IPS-15b (cell line): ENCODE results near the gene ZAP70.

Experiments
- H3K27me3 ChIP-seq: one replicate; pipeline ENCODE4 v1.6.1; 2013; ENCODE audit warnings: low read length; ENCODE audit not compliant: control insufficient read depth, insufficient read depth
- H3K36me3 ChIP-seq: one replicate; pipeline ENCODE4 v1.6.1; 2013; ENCODE audit warnings: low read length; ENCODE audit not compliant: control insufficient read depth, insufficient read depth
- H3K4me1 ChIP-seq: one replicate; pipeline ENCODE4 v1.6.1; 2013; ENCODE audit warnings: mild to moderate bottlenecking, low read length; ENCODE audit not compliant: control insufficient read depth, insufficient read depth
- H3K4me3 ChIP-seq: one replicate; pipeline ENCODE4 v1.5.1; 2013; ENCODE audit warnings: low read depth, low read length
- H3K9ac ChIP-seq: one replicate; pipeline ENCODE4 v1.6.1; 2013; ENCODE audit warnings: low read depth, mild to moderate bottlenecking, low read length
- H3K9me3 ChIP-seq: one replicate; pipeline ENCODE4 v1.6.1; 2013; ENCODE audit warnings: mild to moderate bottlenecking, low read length; ENCODE audit not compliant: control insufficient read depth, insufficient read depth

ZAP70 gene

GRCh38 chr2:97732436-97733340 lies 19.3 kb downstream of the ZAP70 start:
- H3K36me3 ChIP-seq = no peaks in the 10 kb centered on the region
- no peaks in the 10 kb centered on the region for H3K9me3 ChIP-seq
- H3K4me1 ChIP-seq = no peaks in the 10 kb centered on the region
- no peak overlapping the region for H3K4me3 ChIP-seq
- H3K9ac ChIP-seq = no peak overlapping the region
- no peaks in the 10 kb centered on the region for H3K27me3 ChIP-seq

DNA sequence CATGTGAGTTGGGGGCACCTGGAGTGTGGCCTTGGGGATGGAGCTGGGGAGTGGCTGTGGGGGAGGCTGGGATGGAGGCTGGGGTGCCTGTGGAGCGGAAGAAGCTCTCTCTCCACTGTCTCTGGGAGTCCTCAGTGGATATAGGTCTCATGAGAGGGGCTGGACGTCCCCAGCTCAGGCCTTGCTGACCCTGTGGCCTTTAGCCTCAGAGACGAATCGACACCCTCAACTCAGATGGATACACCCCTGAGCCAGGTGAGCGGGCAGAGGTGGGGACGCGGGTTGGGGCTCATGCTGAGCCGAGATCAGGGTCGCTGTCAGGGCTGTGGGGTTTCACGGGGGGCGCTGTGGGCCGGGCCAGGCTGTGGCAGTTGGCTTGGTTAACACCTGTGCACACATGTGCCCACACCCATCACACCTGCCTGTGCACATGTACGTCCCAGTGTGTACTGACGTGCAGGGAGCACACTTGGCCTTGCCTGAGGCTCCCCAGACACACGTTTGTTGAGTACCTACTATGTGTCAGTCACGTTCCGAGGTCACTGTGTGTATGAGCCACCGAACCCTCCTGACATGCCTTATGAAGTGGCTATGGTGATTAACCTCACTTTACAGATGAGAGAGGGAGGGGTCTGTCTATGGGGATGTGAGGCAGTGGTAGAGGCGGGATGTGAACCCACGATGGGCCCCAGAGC lies 20.1 kb downstream of the ZAP70 start:
- Histone ChIP-seq H3K36me3 (no peaks in the 10 kb centered on the region), H3K9me3 (no peaks in the 10 kb centered on the region), H3K27me3 (no peaks in the 10 kb centered on the region), H3K4me1 (no peaks in the 10 kb centered on the region), H3K4me3 (no peak overlapping the region), H3K9ac (no peak overlapping the region)

GRCh38 chr2:97734061-97735051 lies 21.0 kb downstream of the ZAP70 start:
- Histone ChIP-seq H3K9ac (no peak overlapping the region), H3K4me1 (no peaks in the 10 kb centered on the region), H3K36me3 (no peaks in the 10 kb centered on the region), H3K9me3 (no peaks in the 10 kb centered on the region), H3K27me3 (no peaks in the 10 kb centered on the region), H3K4me3 (no peak overlapping the region)

GRCh38 chr2:97735161-97735561 lies 21.8 kb downstream of the ZAP70 start:
- no peaks in the 10 kb centered on the region for H3K27me3 ChIP-seq
- H3K9ac ChIP-seq = no peak overlapping the region
- H3K9me3 ChIP-seq = no peaks in the 10 kb centered on the region
- H3K4me1 ChIP-seq = no peaks in the 10 kb centered on the region
- no peaks in the 10 kb centered on the region for H3K36me3 ChIP-seq
- no peak overlapping the region for H3K4me3 ChIP-seq

- Histone ChIP-seq H3K9ac (no peak overlapping the region), H3K27me3 (no peaks in the 10 kb centered on the region), H3K4me3 (no peak overlapping the region), H3K4me1 (no peaks in the 10 kb centered on the region), H3K9me3 (no peaks in the 10 kb centered on the region), H3K36me3 (no peaks in the 10 kb centered on the region)
Observed at GRCh38 chr2:97736185-97736584, 22.8 kb downstream of the ZAP70 start.

DNA sequence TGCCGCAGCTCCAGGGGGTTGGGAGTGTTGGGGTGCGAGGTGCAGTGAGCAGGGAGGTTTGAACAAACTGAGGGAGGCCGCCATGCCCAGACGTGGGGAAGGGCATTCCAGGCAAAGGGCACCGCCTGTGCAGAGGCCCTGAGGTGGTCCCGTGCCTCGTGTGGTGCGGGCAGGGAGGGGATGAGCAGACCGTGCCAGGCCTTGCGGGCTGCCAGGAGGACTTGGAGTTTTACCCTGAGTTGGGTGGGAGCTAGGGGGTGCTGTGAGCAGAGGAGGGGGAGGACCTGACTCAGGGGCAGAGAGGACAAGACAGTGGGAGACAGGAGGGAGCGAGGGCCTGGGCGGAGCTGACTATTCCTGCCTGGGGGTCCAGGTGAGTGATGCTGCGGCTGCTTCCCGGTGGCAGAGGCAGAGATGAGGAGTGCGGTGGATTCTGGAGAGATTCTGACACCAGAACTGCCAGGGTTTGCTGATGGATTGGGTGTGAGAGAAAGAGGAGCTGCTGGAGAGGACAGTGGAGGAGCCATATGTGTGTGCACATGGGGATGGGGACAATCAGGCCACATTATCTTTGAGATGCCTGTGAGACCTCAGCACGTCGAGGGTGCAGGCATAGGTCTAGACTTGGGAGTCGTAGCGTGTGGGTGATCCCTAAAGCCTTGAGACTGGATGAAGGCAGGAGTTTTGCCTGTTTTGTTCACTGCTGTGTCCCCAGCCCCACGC lies 23.4 kb downstream of the ZAP70 start:
- no peaks in the 10 kb centered on the region for H3K27me3 ChIP-seq
- no peaks in the 10 kb centered on the region for H3K36me3 ChIP-seq
- H3K4me3 ChIP-seq = no peak overlapping the region

DNA sequence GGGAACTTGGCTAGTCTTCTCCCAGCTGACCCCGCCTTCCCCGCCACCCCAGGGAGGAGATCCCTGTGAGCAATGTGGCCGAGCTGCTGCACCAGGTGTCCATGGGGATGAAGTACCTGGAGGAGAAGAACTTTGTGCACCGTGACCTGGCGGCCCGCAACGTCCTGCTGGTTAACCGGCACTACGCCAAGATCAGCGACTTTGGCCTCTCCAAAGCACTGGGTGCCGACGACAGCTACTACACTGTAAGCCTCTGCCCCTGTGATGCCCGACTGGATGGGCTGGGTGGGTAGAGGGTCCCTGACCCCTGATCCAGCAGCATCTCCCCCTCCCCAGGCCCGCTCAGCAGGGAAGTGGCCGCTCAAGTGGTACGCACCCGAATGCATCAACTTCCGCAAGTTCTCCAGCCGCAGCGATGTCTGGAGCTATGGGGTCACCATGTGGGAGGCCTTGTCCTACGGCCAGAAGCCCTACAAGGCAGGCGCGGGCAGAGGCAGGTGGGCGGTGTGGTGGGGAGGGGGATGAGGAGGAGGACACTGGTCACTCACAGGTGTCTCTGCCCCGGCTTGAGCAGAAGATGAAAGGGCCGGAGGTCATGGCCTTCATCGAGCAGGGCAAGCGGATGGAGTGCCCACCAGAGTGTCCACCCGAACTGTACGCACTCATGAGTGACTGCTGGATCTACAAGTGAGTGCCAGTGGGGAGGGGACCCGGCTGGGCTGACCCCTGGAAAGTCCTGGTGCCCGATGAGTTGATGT lies 24.2 kb downstream of the ZAP70 start:
- no peaks in the 10 kb centered on the region for H3K36me3 ChIP-seq
- no peaks in the 10 kb centered on the region for H3K27me3 ChIP-seq
- H3K4me1 ChIP-seq = no peaks in the 10 kb centered on the region
- H3K9me3 ChIP-seq = no peaks in the 10 kb centered on the region
- H3K9ac ChIP-seq = no peak overlapping the region
- no peak overlapping the region for H3K4me3 ChIP-seq

More for the DNA sequence above, 23.4 kb downstream of the ZAP70 start:
- Histone ChIP-seq H3K9ac (no peak overlapping the region), H3K9me3 (no peaks in the 10 kb centered on the region), H3K4me1 (no peaks in the 10 kb centered on the region)

DNA sequence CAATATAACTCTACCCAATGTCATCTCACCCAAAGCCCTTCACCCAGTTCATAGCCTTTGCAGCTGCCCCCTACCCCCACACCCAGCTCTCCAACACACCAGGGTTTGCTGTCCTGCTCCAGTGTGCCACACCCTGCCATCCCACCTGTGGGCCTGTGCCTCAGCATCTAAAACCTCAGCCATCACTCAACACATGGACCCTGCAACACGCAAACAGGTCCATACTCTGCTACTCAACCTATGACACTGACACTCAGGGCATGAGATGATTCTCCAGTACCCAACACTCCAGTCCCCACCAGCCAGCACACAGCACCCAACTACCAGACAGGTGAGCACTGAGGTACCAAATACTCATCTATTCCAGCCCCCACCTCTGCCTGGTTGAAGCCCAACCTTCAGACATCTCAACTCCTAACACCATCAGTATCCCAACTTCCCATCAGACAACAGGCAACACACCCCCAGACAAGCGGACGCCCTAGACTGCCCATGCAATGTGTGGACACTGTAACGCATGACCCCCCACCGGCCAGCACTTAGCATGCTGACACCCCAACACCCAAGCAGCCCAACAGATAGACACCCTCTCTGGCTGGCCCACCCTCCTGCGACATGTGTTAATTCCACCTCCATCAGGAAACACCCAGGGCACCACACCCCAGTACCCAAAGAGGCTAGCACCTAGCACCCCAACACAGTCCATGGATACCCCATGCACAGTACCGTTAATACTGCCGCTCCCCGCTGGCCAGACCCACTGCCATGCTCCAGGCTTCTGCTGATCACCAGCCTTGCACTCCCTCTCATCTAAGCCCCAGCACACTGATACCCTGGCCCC lies 25.0 kb downstream of the ZAP70 start:
- Histone ChIP-seq H3K9me3 (no peaks in the 10 kb centered on the region), H3K36me3 (no peaks in the 10 kb centered on the region)

DNA sequence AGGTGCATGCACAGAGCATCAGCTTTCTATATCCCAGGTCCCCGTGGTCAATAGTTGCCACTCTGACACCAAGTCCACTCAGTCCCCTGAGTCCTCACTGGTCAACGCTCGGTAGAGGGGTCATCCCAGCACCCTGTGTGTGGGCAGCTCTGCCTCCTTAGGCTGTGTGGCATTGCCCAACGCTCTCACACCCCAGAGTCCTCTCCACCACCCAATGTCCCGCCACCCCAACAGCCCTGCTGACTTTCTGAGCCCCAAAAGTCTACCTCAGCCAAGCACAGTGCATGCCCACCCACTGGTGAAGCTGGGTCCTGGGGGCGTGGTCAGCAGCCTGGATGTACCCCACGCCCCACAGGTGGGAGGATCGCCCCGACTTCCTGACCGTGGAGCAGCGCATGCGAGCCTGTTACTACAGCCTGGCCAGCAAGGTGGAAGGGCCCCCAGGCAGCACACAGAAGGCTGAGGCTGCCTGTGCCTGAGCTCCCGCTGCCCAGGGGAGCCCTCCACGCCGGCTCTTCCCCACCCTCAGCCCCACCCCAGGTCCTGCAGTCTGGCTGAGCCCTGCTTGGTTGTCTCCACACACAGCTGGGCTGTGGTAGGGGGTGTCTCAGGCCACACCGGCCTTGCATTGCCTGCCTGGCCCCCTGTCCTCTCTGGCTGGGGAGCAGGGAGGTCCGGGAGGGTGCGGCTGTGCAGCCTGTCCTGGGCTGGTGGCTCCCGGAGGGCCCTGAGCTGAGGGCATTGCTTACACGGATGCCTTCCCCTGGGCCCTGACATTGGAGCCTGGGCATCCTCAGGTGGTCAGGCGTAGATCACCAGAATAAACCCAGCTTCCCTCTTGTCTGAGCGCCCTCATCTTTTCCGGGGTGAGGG lies 25.9 kb downstream of the ZAP70 start:
- H3K4me1 ChIP-seq = no peaks in the 10 kb centered on the region
- H3K4me3 ChIP-seq = no peak overlapping the region
- H3K27me3 ChIP-seq = no peaks in the 10 kb centered on the region
- H3K9ac ChIP-seq = no peak overlapping the region
- no peaks in the 10 kb centered on the region for H3K36me3 ChIP-seq
- no peaks in the 10 kb centered on the region for H3K9me3 ChIP-seq

More for the DNA sequence above, 25.0 kb downstream of the ZAP70 start:
- Histone ChIP-seq H3K27me3 (no peaks in the 10 kb centered on the region), H3K4me3 (no peak overlapping the region), H3K4me1 (no peaks in the 10 kb centered on the region), H3K9ac (no peak overlapping the region)
